HG02884 (cell line): ENCODE data around the gene SLC5A10.
"Not testable (repeated sequence)": the region's sequence is repeated elsewhere in the genome, so short reads cannot be mapped to it uniquely, and the experiment has no call there.

Experiments
- ATAC-seq: cut with Tn5 transposase; IDR thresholded peaks from one replicate; pipeline ENCODE4 v1.9.1; 2021; ENCODE audit warnings: mild to moderate bottlenecking, moderate library complexity; ENCODE audit not compliant: unreplicated experiment

Gene SLC5A10

GRCh38 chr17:18946536-18946935, 5.4 kb upstream of the SLC5A10 start:
- ATAC-seq, result no peak

GRCh38 chr17:18947866-18948265, 4.1 kb upstream of the SLC5A10 start:
- no peak for ATAC-seq

- ATAC-seq, result no peak
These were observed 3.4 kb upstream of the SLC5A10 start for GRCh38 chr17:18948476-18949006.

GRCh38 chr17:18949566-18949965, 2.4 kb upstream of the SLC5A10 start:
- ATAC-seq, result no peak

- no peak for ATAC-seq
These were observed 1.6 kb upstream of the SLC5A10 start for GRCh38 chr17:18950346-18950745.

GRCh38 chr17:18950944-18951905, 740 bp upstream of the SLC5A10 start:
- ATAC-seq, result no peak

- no peak for ATAC-seq
These were observed 1.3 kb downstream of the SLC5A10 start for GRCh38 chr17:18953231-18953728.

- no peak for ATAC-seq
These were observed 2.4 kb downstream of the SLC5A10 start for GRCh38 chr17:18954321-18954720.

- ATAC-seq, result no peak
These were observed 3.0 kb downstream of the SLC5A10 start for GRCh38 chr17:18955009-18955408.

GRCh38 chr17:18956021-18956420, 4.1 kb downstream of the SLC5A10 start:
- not testable (repeated sequence) for ATAC-seq

- ATAC-seq, result no peak
These were observed 4.6 kb downstream of the SLC5A10 start for GRCh38 chr17:18956581-18956980.

GRCh38 chr17:18957831-18958230, 5.9 kb downstream of the SLC5A10 start:
- no peak for ATAC-seq

- ATAC-seq, result no peak
These were observed 6.6 kb downstream of the SLC5A10 start for GRCh38 chr17:18958611-18959010.

- no peak for ATAC-seq
These were observed 7.3 kb downstream of the SLC5A10 start for GRCh38 chr17:18959071-18959844.

GRCh38 chr17:18959845-18960240, 7.9 kb downstream of the SLC5A10 start:
- no peak for ATAC-seq

GRCh38 chr17:18960241-18960665, 8.3 kb downstream of the SLC5A10 start:
- ATAC-seq, result no peak

- ATAC-seq, result no peak
These were observed 9.0 kb downstream of the SLC5A10 start for GRCh38 chr17:18960803-18961511.

GRCh38 chr17:18961634-18962493, 9.9 kb downstream of the SLC5A10 start:
- no peak for ATAC-seq

- no peak for ATAC-seq
These were observed 10.5 kb downstream of the SLC5A10 start for GRCh38 chr17:18962494-18962815.
